ENCODE measurements around the gene CYP2C8. TPM values are rescaled to one million over a fixed set of nuclear protein-coding genes. Genes with fewer than 3 reads are reported as not detected.

CYP2C8 gene
- total and polyA plus RNA-seq, 2 experiments from 2014 or later = 1.2 to 4.1 TPM

DNA sequence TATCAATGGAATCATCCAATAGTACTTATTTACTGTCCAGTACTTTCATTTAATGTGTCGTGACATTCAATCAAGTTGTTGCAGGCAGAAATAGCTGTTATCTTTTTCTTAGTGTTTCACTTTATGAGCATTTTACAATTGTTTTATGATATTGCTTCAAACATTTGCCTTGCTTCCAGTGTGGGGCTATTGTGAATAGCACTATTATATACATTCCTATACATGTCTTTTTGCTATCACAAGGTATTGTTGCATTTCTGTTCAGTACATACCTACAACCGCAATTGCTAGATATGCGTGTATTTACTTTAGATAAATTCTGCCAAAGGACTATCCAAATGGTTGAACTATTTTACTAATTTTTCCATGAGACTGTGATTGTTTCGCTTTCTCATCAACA is 34.9 kb downstream of the CYP2C8 start:
- Histone ChIP-seq H3K27me3 (ENCODE audit: insufficient read depth) (no peaks in the 10 kb centered on the region), H4K20me1 (replicated peaks; ENCODE audit: insufficient read depth) (no peaks in the 10 kb centered on the region), H3K79me2 (replicated peaks; ENCODE audit: insufficient read depth) (no peaks in the 10 kb centered on the region), H3K4me3 (no peak overlapping the region), H3K27ac (ENCODE audit: low read depth) (no peak overlapping the region), H2AFZ (no peak overlapping the region), H3K36me3 (ENCODE audit: insufficient read depth) (no peaks in the 10 kb centered on the region), H3K9me2 (ENCODE audit: insufficient read depth) (no peaks in the 10 kb centered on the region), H3F3A (replicated peaks; ENCODE audit: low read depth) (no peaks in the 10 kb centered on the region), H3K4me1 (ENCODE audit: insufficient read depth) (no peaks in the 10 kb centered on the region), H3K4me2 (no peak overlapping the region)
- TF ChIP-seq, protein P1, sequence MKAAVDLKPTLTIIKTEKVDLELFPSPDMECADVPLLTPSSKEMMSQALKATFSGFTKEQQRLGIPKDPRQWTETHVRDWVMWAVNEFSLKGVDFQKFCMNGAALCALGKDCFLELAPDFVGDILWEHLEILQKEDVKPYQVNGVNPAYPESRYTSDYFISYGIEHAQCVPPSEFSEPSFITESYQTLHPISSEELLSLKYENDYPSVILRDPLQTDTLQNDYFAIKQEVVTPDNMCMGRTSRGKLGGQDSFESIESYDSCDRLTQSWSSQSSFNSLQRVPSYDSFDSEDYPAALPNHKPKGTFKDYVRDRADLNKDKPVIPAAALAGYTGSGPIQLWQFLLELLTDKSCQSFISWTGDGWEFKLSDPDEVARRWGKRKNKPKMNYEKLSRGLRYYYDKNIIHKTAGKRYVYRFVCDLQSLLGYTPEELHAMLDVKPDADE (IDR thresholded peaks at IDR 0.05) = no peak
- TF ChIP-seq NANOG (IDR thresholded peaks at IDR 0.05; ENCODE audit: borderline replicate concordance) (no peak), CREB1 (CRISPR knock-in tag; IDR thresholded peaks at IDR 0.05; ENCODE audit: low read depth) (no peak), EZH2phosphoT487 (IDR thresholded peaks at IDR 0.05; ENCODE audit: unreplicated experiment) (no peak), ZNF331 (CRISPR knock-in tag; IDR thresholded peaks at IDR 0.05; ENCODE audit: low read depth) (no peak), JUNB (IDR thresholded peaks at IDR 0.05; ENCODE audit: unreplicated experiment) (no peak), ZNF114 (CRISPR knock-in tag; IDR thresholded peaks at IDR 0.05) (no peak), EZH2 (IDR thresholded peaks at IDR 0.05; ENCODE audit: low read depth, unreplicated experiment) (no peak), POLR2AphosphoS5 (IDR thresholded peaks at IDR 0.05; ENCODE audit: low read depth) (no peak), STAT1 (IDR thresholded peaks at IDR 0.05; ENCODE audit: unreplicated experiment) (no peak)
- TF ChIP-seq, protein P2, sequence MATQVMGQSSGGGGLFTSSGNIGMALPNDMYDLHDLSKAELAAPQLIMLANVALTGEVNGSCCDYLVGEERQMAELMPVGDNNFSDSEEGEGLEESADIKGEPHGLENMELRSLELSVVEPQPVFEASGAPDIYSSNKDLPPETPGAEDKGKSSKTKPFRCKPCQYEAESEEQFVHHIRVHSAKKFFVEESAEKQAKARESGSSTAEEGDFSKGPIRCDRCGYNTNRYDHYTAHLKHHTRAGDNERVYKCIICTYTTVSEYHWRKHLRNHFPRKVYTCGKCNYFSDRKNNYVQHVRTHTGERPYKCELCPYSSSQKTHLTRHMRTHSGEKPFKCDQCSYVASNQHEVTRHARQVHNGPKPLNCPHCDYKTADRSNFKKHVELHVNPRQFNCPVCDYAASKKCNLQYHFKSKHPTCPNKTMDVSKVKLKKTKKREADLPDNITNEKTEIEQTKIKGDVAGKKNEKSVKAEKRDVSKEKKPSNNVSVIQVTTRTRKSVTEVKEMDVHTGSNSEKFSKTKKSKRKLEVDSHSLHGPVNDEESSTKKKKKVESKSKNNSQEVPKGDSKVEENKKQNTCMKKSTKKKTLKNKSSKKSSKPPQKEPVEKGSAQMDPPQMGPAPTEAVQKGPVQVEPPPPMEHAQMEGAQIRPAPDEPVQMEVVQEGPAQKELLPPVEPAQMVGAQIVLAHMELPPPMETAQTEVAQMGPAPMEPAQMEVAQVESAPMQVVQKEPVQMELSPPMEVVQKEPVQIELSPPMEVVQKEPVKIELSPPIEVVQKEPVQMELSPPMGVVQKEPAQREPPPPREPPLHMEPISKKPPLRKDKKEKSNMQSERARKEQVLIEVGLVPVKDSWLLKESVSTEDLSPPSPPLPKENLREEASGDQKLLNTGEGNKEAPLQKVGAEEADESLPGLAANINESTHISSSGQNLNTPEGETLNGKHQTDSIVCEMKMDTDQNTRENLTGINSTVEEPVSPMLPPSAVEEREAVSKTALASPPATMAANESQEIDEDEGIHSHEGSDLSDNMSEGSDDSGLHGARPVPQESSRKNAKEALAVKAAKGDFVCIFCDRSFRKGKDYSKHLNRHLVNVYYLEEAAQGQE (IDR thresholded peaks at IDR 0.05; ENCODE audit: unreplicated experiment) = no peak
- TF ChIP-seq, protein P3, sequence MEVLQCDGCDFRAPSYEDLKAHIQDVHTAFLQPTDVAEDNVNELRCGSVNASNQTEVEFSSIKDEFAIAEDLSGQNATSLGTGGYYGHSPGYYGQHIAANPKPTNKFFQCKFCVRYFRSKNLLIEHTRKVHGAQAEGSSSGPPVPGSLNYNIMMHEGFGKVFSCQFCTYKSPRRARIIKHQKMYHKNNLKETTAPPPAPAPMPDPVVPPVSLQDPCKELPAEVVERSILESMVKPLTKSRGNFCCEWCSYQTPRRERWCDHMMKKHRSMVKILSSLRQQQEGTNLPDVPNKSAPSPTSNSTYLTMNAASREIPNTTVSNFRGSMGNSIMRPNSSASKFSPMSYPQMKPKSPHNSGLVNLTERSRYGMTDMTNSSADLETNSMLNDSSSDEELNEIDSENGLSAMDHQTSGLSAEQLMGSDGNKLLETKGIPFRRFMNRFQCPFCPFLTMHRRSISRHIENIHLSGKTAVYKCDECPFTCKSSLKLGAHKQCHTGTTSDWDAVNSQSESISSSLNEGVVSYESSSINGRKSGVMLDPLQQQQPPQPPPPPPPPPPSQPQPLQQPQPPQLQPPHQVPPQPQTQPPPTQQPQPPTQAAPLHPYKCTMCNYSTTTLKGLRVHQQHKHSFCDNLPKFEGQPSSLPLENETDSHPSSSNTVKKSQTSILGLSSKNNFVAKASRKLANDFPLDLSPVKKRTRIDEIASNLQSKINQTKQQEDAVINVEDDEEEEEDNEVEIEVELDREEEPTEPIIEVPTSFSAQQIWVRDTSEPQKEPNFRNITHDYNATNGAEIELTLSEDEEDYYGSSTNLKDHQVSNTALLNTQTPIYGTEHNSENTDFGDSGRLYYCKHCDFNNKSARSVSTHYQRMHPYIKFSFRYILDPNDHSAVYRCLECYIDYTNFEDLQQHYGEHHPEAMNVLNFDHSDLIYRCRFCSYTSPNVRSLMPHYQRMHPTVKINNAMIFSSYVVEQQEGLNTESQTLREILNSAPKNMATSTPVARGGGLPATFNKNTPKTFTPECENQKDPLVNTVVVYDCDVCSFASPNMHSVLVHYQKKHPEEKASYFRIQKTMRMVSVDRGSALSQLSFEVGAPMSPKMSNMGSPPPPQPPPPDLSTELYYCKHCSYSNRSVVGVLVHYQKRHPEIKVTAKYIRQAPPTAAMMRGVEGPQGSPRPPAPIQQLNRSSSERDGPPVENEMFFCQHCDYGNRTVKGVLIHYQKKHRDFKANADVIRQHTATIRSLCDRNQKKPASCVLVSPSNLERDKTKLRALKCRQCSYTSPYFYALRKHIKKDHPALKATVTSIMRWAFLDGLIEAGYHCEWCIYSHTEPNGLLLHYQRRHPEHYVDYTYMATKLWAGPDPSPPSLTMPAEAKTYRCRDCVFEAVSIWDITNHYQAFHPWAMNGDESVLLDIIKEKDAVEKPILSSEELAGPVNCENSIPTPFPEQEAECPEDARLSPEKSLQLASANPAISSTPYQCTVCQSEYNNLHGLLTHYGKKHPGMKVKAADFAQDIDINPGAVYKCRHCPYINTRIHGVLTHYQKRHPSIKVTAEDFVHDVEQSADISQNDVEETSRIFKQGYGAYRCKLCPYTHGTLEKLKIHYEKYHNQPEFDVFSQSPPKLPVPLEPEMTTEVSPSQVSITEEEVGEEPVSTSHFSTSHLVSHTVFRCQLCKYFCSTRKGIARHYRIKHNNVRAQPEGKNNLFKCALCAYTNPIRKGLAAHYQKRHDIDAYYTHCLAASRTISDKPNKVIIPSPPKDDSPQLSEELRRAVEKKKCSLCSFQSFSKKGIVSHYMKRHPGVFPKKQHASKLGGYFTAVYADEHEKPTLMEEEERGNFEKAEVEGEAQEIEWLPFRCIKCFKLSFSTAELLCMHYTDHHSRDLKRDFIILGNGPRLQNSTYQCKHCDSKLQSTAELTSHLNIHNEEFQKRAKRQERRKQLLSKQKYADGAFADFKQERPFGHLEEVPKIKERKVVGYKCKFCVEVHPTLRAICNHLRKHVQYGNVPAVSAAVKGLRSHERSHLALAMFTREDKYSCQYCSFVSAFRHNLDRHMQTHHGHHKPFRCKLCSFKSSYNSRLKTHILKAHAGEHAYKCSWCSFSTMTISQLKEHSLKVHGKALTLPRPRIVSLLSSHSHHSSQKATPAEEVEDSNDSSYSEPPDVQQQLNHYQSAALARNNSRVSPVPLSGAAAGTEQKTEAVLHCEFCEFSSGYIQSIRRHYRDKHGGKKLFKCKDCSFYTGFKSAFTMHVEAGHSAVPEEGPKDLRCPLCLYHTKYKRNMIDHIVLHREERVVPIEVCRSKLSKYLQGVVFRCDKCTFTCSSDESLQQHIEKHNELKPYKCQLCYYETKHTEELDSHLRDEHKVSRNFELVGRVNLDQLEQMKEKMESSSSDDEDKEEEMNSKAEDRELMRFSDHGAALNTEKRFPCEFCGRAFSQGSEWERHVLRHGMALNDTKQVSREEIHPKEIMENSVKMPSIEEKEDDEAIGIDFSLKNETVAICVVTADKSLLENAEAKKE (CRISPR knock-in tag; IDR thresholded peaks at IDR 0.05) = no peak
- TF ChIP-seq, protein P4, sequence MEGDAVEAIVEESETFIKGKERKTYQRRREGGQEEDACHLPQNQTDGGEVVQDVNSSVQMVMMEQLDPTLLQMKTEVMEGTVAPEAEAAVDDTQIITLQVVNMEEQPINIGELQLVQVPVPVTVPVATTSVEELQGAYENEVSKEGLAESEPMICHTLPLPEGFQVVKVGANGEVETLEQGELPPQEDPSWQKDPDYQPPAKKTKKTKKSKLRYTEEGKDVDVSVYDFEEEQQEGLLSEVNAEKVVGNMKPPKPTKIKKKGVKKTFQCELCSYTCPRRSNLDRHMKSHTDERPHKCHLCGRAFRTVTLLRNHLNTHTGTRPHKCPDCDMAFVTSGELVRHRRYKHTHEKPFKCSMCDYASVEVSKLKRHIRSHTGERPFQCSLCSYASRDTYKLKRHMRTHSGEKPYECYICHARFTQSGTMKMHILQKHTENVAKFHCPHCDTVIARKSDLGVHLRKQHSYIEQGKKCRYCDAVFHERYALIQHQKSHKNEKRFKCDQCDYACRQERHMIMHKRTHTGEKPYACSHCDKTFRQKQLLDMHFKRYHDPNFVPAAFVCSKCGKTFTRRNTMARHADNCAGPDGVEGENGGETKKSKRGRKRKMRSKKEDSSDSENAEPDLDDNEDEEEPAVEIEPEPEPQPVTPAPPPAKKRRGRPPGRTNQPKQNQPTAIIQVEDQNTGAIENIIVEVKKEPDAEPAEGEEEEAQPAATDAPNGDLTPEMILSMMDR (conservative IDR thresholded peaks at IDR 0.05; ENCODE audit: low read depth in 2 of 2) = no peak
- DNase-seq (ENCODE audit: low spot score) (no peak), ATAC-seq (no peak)
- Mint-ChIP-seq H3K27ac (no peak overlapping the region), H3K9me3 (no peaks in the 10 kb centered on the region), H3K4me1 (no peaks in the 10 kb centered on the region), H3K4me3 (no peak overlapping the region), H3K27me3 (ENCODE audit: insufficient read depth, low read depth, poor library complexity) (no peaks in the 10 kb centered on the region), H3K36me3 (ENCODE audit: low read depth) (no peaks in the 10 kb centered on the region)
